NCI-H2171 treated with DMSO at 0.1 percent for 48 hours (cell line): Measurements from ENCODE around the gene PHACTR3.
"Not testable (repeated sequence)": the region's sequence is repeated elsewhere in the genome, so short reads cannot be mapped to it uniquely, and the experiment has no call there.

Source experiments
- DNase-seq: peaks from one replicate; lab custom pipeline; 2025; lab: John Stamatoyannopoulos, UW

Gene PHACTR3

GRCh38 chr20:59829054-59829785, 224.9 kb downstream of the PHACTR3 start:
- peak; percentile 35 for DNase-seq

GRCh38 chr20:59829786-59830664, 225.7 kb downstream of the PHACTR3 start:
- no peak for DNase-seq

- peak; percentile 28 for DNase-seq
These were observed 226.3 kb downstream of the PHACTR3 start for GRCh38 chr20:59830665-59831023.

GRCh38 chr20:59831024-59831915, 226.9 kb downstream of the PHACTR3 start:
- no peak for DNase-seq

- peak; percentile 24 for DNase-seq
These were observed 227.6 kb downstream of the PHACTR3 start for GRCh38 chr20:59831916-59832270.

- no peak for DNase-seq
These were observed 228.3 kb downstream of the PHACTR3 start for GRCh38 chr20:59832406-59833363.

- no peak for DNase-seq
These were observed 230.7 kb downstream of the PHACTR3 start for GRCh38 chr20:59835057-59835447.

GRCh38 chr20:59835448-59836395, 231.4 kb downstream of the PHACTR3 start:
- DNase-seq: peak; percentile 78

- DNase-seq: peak; percentile 83
These were observed 232.4 kb downstream of the PHACTR3 start for GRCh38 chr20:59836767-59837166.

GRCh38 chr20:59837623-59838394, 233.5 kb downstream of the PHACTR3 start:
- no peak for DNase-seq

GRCh38 chr20:59839400-59839799, 235.1 kb downstream of the PHACTR3 start:
- DNase-seq: no peak

GRCh38 chr20:59845472-59845871, 241.1 kb downstream of the PHACTR3 start:
- DNase-seq: no peak

GRCh38 chr20:59848182-59848581, 243.8 kb downstream of the PHACTR3 start:
- no peak for DNase-seq

- peak; percentile 74 for DNase-seq
These were observed 245.8 kb downstream of the PHACTR3 start for GRCh38 chr20:59850018-59850641.

- DNase-seq: not testable (repeated sequence)
These were observed 252.2 kb downstream of the PHACTR3 start for GRCh38 chr20:59856526-59856925.

GRCh38 chr20:59856941-59857340, 252.6 kb downstream of the PHACTR3 start:
- not testable (repeated sequence) for DNase-seq

- no peak for DNase-seq
These were observed 253.6 kb downstream of the PHACTR3 start for GRCh38 chr20:59857966-59858365.

GRCh38 chr20:59858425-59858824, 254.1 kb downstream of the PHACTR3 start:
- no peak for DNase-seq

- no peak for DNase-seq
These were observed 257.1 kb downstream of the PHACTR3 start for GRCh38 chr20:59861401-59861800.
